ENCODE results near the gene MEA1. TPM values are rescaled to one million over a fixed set of nuclear protein-coding genes. Genes with fewer than 3 reads are reported as not detected.

Gene MEA1
- total and polyA plus RNA-seq, 10 of the 15 experiments (the other 5 are each of a cell fraction or from before 2014, with no cell fraction given), result 59.1 to 148 (median 96.4) TPM

GRCh38 chr6:43026365-43026764 lies 12.6 kb upstream of the MEA1 start:
- Histone ChIP-seq H3K9me3 (replicated peaks; ENCODE audit: control insufficient read depth, insufficient read depth, low read length) (no peaks in the 10 kb centered on the region), H3K9ac (ENCODE audit: control insufficient read depth, insufficient read depth, low read length) (no peak overlapping the region), H3K4me2 (ENCODE audit: control insufficient read depth, insufficient read depth) (no peak overlapping the region), H3K4me1 (ENCODE audit: control insufficient read depth, insufficient read depth, low read length) (peaks cover 6% of the 10 kb centered on the region; the same call in 1 of the 2 replicates), H3K36me3 (ENCODE audit: control insufficient read depth in 2 of 2, insufficient read depth in 2 of 2, low read length in 1 of 2) (peaks cover 12 to 28% of the 10 kb centered on the region in 2 experiments), H3K79me2 (ENCODE audit: control insufficient read depth, insufficient read depth, low read length) (peaks cover 21% of the 10 kb centered on the region), H2AFZ (ENCODE audit: control insufficient read depth, low read depth, low read length) (no peak overlapping the region), H3K4me3 (no peak overlapping the region), H3K27ac (ENCODE audit: control insufficient read depth, insufficient read depth) (no peak overlapping the region), H3K27me3 (replicated peaks in 1 of 2; ENCODE audit: control insufficient read depth in 2 of 2, insufficient read depth in 2 of 2, low read length in 1 of 2) (no peaks in the 10 kb centered on the region), H4K20me1 (ENCODE audit: control insufficient read depth, insufficient read depth) (peaks cover 3% of the 10 kb centered on the region; the same call in 1 of the 2 replicates)
- intact Hi-C loops (cut with micrococcal nuclease; ENCODE audit: unreplicated experiment) (no loop called here), in situ Hi-C loops (cut with MboI) (no loop called here)
- SMC1A ChIA-PET (ENCODE audit: uncharacterized antibody, unreplicated experiment), result no interaction called here
- CTCF ChIA-PET, result interaction anchor here (1.4 kb wide), 1 partner anchor 117 kb away, joined by 3 read pairs; no protein-coding TSS in a partner anchor
- no peak for DNase-seq (ENCODE audit: low read depth, low spot score)
- no peak for FAIRE-seq
- TF ChIP-seq ZBTB11 (CRISPR knock-in tag; IDR thresholded peaks at IDR 0.05), result no peak
- TF ChIP-seq SPI1 (IDR thresholded peaks at IDR 0.05; ENCODE audit: borderline replicate concordance, insufficient read depth, low read depth, low read length), result no peak
- TF ChIP-seq EED (IDR thresholded peaks at IDR 0.05; ENCODE audit: low read depth), result no peak
- no peak for TF ChIP-seq CBX5 (IDR thresholded peaks at IDR 0.05; ENCODE audit: low read depth)
- TF ChIP-seq PML (IDR thresholded peaks at IDR 0.05; ENCODE audit: low read length), result no peak
- no peak for TF ChIP-seq PKNOX1 (IDR thresholded peaks at IDR 0.05)
- TF ChIP-seq RAD21 (IDR thresholded peaks at IDR 0.05; ENCODE audit: insufficient read depth, low read depth, low read length), result no peak
- no peak for TF ChIP-seq EGR1 (IDR thresholded peaks at IDR 0.05; ENCODE audit: borderline replicate concordance in 1 of 2, low read depth in 2 of 2, low read length in 2 of 2)
- TF ChIP-seq MTA3 (IDR thresholded peaks at IDR 0.05; ENCODE audit: borderline replicate concordance, low read length), result no peak
- no peak for TF ChIP-seq PAX8 (IDR thresholded peaks at IDR 0.05)
- TF ChIP-seq ZZZ3 (IDR thresholded peaks at IDR 0.05; ENCODE audit: control insufficient read depth, insufficient read length, low read depth), result no peak
- TF ChIP-seq ZNF622 (IDR thresholded peaks at IDR 0.05), result no peak
- TF ChIP-seq CREB1 (IDR thresholded peaks at IDR 0.05; ENCODE audit: low read depth), result no peak
- no peak for TF ChIP-seq MTA2 (IDR thresholded peaks at IDR 0.05; ENCODE audit: low read depth)
- no peak for TF ChIP-seq BHLHE40 (IDR thresholded peaks at IDR 0.05; ENCODE audit: borderline replicate concordance in 1 of 2, low read depth in 2 of 2, low read length in 1 of 2)
- no peak for TF ChIP-seq TAF1 (IDR thresholded peaks at IDR 0.05; ENCODE audit: borderline replicate concordance, low read depth, low read length)
- TF ChIP-seq E2F8 (IDR thresholded peaks at IDR 0.05; ENCODE audit: low read depth, partially characterized antibody), result no peak
- 96% methylated on average over 5 of the region's 5 CpGs for WGBS (ENCODE audit: insufficient coverage, insufficient replicate concordance, low lambda C conversion rate, missing lambda C conversion rate)
- RAD21 ChIA-PET (ENCODE audit: unreplicated experiment), result no interaction called here
- BruUV-seq (replicated peaks), result no TSS peak
- no peak for ATAC-seq
- POLR2A ChIA-PET, result interaction anchor here (0.6 kb wide), 1 partner anchor 47 kb away, joined by 4 read pairs; no protein-coding TSS in a partner anchor
